H1 (cell line): ENCODE data around the gene NOC2L. TPM values are rescaled to one million over a fixed set of nuclear protein-coding genes. Genes with fewer than 3 reads are reported as not detected.

Experiments
- CHD2 ChIP-seq: IDR thresholded peaks from 2 replicates; pipeline ENCODE4 v1.6.1; 2012; ENCODE audit warnings: low read length, improper control_type of control experiment
- CHD7 ChIP-seq: fragments of 300-600 bp; sonication (generic); IDR thresholded peaks from 2 replicates; pipeline ENCODE4 v1.7.1; 2012; ENCODE audit warnings: low read length, moderate library complexity, mild to moderate bottlenecking, inconsistent platforms; ENCODE audit not compliant: insufficient replicate concordance
- EZH2 ChIP-seq: fragments of 200-600 bp; sonication (generic); IDR thresholded peaks from 2 replicates; pipeline ENCODE4 v1.7.1; 2012; ENCODE audit warnings: low read depth, mild to moderate bottlenecking, moderate library complexity, low read length, inconsistent platforms; ENCODE audit not compliant: severe bottlenecking
- KDM5A ChIP-seq: fragments of 200-600 bp; IDR thresholded peaks from 2 replicates; pipeline ENCODE4 v1.7.1; 2012; ENCODE audit warnings: mild to moderate bottlenecking, low read length, inconsistent platforms, mixed read lengths
- POLR2A ChIP-seq, 2 experiments: IDR thresholded peaks; 1 replicate in 1 of 2; 2 replicates in 1 of 2; pipeline ENCODE4 v1.6.1; 2011; ENCODE audit warnings: low read depth in 2 of 2, low read length in 2 of 2, mild to moderate bottlenecking in 2 of 2; ENCODE audit errors: control extremely low read depth in 1 of 2
- RAD21 ChIP-seq, 2 experiments: IDR thresholded peaks in 1 of 2; conservative IDR thresholded peaks in 1 of 2; 2 replicates each; pipeline ENCODE4 v1.6.1; 2011; ENCODE audit warnings: low read depth in 2 of 2, low read length in 2 of 2, improper control_type of control experiment in 1 of 2, inconsistent platforms in 1 of 2, mild to moderate bottlenecking in 1 of 2, moderate library complexity in 1 of 2
- SIRT6 ChIP-seq: IDR thresholded peaks from one replicate; pipeline ENCODE4 v1.7.1; 2012; ENCODE audit warnings: low read length, inconsistent platforms
- SP1 ChIP-seq: IDR thresholded peaks from 2 replicates; pipeline ENCODE4 v1.6.1; 2011; ENCODE audit warnings: low read depth, low read length
- SRF ChIP-seq: IDR thresholded peaks from 2 replicates; pipeline ENCODE4 v1.6.1; 2011; ENCODE audit warnings: mild to moderate bottlenecking, low read depth, low read length, moderate library complexity
- TCF12 ChIP-seq: IDR thresholded peaks from 2 replicates; pipeline ENCODE4 v1.6.1; 2011; ENCODE audit warnings: low read depth, mild to moderate bottlenecking, low read length
- polyA plus RNA-seq, 7 experiments: library from polyadenylated mRNA; depleted of rRNA in 3 of 7; stranded (reverse) in 5 of 7; unstranded in 2 of 7; fragments of >200 nt in 5 of 7; fragments of 200-250 nt in 2 of 7; gene quantifications; 1 replicate in 5 of 7; 2 replicates in 1 of 7; 4 replicates in 1 of 7; pipeline versions ENCODE4 v1.2.1 to v1.2.3, GENCODE V29; 2011 to 2013; ENCODE audit warnings: missing spikeins in 2 of 7, mixed read lengths in 2 of 7
- total RNA-seq: library from RNA; stranded (reverse); fragmentation: NEBNext Ultra II Directional; extraction: Animal tissue kit (Norgen Biotek cat#: 25700); gene quantifications from 2 replicates; pipeline ENCODE4 v1.2.1, GENCODE V29; 2021

NOC2L gene
- total and polyA plus RNA-seq, 2 of the 8 experiments (the other 6 are each of a cell fraction or from before 2014, with no cell fraction given): 74.7 to 130 TPM

GRCh38 chr1:958823-959730 is at the start of gene NOC2L (continued):
- TF ChIP-seq CHD7: no peak
- no peak for TF ChIP-seq EZH2
- no peak for TF ChIP-seq SP1
- TF ChIP-seq SRF: no peak
- TF ChIP-seq POLR2A (IDR thresholded peaks at IDR 0.05; ENCODE audit: control extremely low read depth in 1 of 2, low read depth in 2 of 2, low read length in 2 of 2): no peak
- TF ChIP-seq TCF12: no peak
- peak; percentile 97 for TF ChIP-seq KDM5A
- TF ChIP-seq CHD2: no peak
- no peak for TF ChIP-seq SIRT6
- TF ChIP-seq RAD21 (IDR thresholded peaks at IDR 0.05 in 1 of 2, conservative IDR thresholded peaks at IDR 0.05 in 1 of 2; ENCODE audit: low read depth in 2 of 2, low read length in 2 of 2): no peak
